Cardiac septum (tissue), 1 donor: Measurements from ENCODE around the gene TLE7. TPM values are rescaled to one million over a fixed set of nuclear protein-coding genes. Genes with fewer than 3 reads are reported as not detected.

Experiments
- DNase-seq: peaks from one replicate; pipeline ENCODE4 v3.0.0-alpha.2; 2020; ENCODE audit warnings: low spot score
- intact Hi-C: fragments of 100-400 bp; cut with DNase I; formaldehyde crosslinking; loops from one replicate; pipeline ENCODE4 v1.14.0; 2022
- total RNA-seq: library from RNA; stranded (reverse); fragmentation: NEBNext Ultra II Directional; extraction: Animal tissue kit (Norgen Biotek cat#: 25700); gene quantifications from one replicate; pipeline ENCODE4 v1.2.1, GENCODE V29; 2021
- donor health status: DM: no; HTN: no; CAD: no.

The TLE7 gene
- total RNA-seq, 1 donor from 2014 or later, result not detected

DNA sequence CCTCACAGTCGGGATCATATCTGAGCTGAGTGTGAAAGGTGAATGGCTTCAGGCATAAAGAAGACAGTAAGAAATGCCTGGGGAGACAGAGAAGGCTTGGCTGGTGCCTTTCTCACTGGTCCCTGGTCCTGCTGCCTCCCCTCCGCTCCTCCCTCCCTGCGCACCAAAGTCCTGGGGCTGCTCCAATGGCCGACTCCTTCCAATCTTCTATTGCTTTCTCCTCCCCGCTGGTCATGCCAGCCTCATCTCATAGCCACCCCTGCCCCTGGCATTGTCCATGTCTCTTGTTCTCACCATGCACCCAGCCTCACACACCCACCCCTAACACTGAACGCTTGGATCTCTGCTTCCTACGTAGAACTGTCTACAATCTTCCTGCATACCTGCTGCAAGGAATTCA lies 18.0 kb downstream of the TLE7 start:
- peak; percentile 29 for DNase-seq
- intact Hi-C loops, result no loop called here

DNA sequence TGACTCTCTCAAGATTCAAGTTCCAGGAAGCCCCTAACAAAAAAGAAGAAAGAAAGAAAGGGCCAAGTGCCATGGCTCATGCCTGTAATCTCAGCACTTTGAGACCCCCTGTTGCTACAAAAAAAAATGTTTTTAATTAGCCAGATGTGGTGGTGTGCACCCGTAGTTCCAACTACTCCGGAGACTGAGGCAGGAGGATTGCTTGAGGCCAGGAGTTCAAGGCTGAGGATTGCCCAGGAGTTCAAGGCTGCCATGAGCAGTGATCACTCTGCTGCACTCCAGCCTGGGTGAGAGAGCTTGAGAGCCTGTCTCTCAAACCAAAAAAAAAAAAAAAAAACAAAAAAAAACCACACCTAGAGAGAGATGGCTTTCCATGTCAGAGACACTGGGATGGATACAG lies 18.8 kb downstream of the TLE7 start:
- intact Hi-C loops, result no loop called here
- peak; percentile 67 for DNase-seq

DNA sequence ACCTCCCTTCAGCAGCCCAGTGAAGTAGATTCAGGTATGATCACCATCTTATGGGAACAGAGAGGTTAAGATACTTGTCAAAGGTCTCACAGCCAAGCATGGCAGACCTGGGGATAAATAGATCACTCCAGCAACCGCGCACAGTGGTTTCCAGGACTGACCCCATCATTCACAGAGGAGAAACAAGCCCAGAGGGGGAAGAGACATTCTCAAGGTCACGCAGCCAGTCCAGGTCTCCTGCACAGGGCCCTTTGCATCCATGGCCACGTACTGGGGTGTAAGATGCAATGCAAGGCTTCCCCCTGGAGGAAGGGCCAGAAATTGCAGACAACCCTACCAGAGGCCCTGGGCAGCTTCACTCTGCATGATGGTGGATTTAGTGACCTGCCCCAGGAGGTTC lies 19.9 kb downstream of the TLE7 start:
- DNase-seq, result no peak
- intact Hi-C loops, result no loop called here

DNA sequence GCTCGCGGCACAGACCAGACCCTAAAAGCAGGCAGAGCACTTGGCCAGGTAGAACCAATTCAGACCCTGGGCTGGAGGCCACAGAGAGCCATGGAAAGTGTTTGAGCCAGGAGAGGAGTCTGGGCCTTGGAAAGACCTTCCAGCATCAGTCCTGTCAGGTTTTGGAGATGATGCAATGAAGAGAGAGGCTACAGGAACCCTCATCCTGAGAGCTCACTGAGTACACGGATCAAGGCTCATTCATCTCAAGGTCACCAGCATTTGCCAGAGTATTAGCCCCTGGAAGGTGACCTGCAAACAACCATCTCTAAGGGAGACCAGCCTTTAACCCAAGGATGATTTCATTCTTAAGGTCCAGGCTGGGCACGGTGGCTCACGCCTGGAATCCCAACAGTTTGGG lies 27.8 kb downstream of the TLE7 start:
- no peak for DNase-seq
- intact Hi-C loops, result no loop called here

DNA sequence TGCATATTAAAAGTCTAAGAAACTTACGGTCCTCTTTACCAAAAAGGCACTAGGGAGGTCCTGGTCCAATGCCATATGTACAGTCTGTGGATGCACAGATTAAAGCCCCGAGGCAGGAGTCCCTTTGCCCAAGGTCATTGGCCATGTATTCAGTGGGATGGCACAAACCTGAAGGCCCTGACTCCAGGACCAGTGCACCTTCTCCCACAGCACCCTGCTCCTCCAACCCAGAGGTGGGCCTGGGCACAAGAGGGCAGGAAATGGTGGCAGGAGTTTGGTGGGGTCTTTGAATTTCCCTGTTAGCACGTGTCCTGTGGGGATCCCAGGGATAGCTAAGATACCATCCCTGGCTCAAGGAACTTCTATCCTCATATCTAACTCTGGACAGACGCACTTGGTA lies 28.5 kb downstream of the TLE7 start:
- intact Hi-C loops, result loop anchor here (2.0 kb wide), 1 partner anchor 197 kb away; no protein-coding TSS in a partner anchor

DNA sequence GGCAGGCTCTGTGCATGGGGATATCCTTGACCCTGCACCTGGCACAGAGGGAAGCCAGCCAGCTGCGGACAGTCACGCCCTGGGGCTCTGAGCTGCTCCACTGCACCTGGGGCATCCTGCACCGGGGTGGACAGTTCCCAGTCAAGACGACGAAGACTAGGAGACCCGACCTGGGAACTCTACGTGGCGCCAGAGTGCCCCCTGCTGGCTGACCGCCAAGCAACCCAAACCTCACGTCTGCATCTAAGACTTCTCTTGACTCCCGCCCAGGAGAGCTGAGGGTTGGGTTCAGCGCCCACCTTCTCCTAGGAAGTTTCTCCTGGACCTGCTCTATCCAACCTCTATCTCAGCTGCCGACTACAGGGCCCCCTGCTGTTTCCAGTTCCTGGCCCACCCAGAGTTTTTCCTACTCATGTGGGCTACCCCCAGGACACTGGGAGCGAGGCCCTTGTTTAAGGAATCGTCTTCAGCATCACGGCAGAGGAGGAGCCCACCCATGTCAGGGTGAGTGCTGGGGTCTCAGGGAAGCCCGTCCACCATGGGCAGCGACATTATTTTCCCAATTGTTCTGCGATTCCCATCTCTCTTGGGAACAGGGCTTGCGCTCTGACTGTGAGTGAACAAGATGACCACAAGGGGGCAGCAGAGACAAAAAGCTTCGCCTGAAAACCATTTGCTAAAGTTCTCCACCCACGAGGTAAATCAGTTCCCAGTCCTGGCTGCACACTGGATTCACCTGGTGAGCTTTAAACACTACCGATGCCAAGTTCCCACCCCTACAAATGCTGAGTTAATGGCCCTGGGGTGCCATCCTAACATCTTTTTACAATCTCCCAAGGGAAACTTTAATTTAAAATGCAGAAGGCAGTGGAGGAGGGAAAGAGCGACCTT lies 29.3 kb downstream of the TLE7 start:
- DNase-seq, result no peak
- intact Hi-C loops, result loop anchor here (1.0 to 2.0 kb wide), 2 partner anchors 87 to 198 kb away; no protein-coding TSS in a partner anchor

More for the DNA sequence above, 28.5 kb downstream of the TLE7 start:
- no peak for DNase-seq

DNA sequence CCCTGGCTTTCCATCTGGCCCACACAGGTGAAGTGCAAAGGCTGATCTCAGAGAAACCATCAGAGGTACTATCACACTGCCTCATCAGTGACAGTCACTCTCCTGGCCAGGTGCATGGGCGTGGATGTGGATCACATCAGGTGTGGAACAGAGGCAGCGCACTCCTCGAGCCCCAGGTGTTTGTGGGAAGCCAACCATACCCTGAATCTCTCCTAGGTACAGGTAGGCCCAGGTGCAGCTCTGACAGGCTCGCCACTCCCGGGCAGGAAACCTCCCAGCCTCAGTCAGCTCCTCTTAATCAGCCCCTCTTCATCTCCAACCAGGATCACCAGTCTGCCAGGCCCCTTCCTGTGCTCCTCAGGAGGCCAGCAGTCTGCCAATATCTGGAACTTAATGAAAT lies 31.7 kb downstream of the TLE7 start:
- no peak for DNase-seq
- intact Hi-C loops, result no loop called here

DNA sequence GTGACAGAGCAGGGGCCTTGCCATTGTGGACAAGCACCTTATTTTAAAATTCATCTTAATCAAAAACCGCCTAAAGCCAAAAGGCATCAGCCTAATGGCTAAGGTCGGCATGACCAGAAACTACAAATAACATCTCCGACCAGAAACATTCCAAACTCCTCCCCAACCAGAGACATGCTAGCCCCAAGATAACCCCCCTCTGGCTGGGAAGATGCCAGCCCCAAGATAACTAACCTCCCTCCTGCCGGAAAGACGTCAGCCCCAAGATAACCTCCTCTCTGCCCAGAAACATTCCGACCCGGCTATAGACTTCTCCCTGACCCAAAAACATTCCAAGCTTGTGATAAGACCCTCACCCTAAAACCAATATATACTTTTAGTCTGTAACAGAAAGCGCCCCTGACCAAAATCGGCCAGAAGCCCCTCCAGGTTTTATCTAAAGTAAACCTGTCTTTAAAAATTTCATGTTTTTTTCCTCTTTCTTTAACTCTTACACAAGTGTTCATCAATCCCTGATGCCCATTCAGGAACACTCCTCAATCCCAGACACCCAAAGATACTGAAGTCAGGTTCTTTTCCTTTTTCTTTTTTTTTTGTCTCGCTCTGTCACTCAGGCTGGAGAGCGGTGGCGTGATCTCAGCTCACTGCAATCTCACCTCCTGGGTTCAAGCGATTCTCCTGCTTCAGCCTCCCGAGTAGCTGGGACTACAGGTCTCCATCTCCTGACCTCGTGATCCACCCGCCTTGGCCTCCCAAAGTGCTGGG lies 32.7 kb downstream of the TLE7 start:
- intact Hi-C loops, result no loop called here
- DNase-seq, result no peak

DNA sequence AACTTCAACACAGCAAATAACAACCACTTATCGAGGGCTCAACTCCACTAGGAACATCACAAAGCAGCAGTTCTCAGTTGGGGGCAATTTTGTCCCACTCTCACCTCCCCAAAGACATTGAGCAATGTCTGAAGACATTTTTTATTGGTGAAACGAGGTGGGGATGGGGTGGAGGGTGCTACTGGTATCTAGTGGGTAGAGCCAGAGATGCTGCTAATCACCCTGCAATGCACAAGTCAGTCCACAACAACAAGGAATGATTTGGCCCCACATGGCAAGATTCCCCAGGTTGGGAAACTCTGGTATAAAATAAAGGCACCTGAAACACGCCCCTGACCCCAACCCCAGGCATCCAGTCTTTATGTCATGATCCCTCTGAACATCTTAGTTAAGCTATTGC lies 33.3 kb downstream of the TLE7 start:
- intact Hi-C loops, result no loop called here
- DNase-seq, result no peak

DNA sequence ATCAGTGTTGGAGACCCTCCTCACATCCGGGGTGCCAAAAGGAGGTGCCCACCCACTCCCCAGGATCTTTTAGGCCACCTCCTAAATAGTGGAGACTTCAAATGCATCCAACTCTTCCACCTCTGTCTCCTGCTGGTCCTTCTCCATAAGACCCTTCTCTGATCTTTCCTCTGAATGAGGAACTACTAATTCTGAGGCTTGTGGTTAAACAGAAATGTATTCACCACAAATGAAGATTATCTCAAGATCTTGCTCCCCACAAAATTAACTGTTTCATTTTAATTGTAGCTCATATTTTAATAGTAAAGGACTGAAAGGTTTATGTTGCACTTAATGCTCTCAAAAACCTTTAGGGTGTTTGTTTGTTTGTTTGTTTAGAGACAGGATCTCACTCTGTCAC lies 34.1 kb downstream of the TLE7 start:
- intact Hi-C loops, result no loop called here
- no peak for DNase-seq

DNA sequence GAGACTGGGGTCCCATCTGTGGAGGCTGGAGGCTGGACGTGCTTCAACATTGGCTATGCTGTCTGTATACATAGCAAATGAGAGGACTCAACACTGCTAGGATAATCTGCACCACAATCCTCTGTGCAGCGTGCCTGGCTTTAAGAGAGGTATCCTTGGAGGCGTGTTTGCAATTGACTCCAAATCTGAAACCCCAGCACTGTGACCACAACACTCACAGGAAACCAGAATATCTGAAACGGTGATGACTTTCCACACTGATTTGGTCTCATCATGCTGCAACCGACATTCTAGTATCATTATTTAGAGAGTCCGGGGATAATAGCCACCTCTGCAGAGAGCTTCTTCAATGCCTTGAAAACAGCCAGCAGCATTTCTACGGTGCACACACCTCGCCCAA lies 35.1 kb downstream of the TLE7 start:
- intact Hi-C loops, result no loop called here
- DNase-seq, result no peak

DNA sequence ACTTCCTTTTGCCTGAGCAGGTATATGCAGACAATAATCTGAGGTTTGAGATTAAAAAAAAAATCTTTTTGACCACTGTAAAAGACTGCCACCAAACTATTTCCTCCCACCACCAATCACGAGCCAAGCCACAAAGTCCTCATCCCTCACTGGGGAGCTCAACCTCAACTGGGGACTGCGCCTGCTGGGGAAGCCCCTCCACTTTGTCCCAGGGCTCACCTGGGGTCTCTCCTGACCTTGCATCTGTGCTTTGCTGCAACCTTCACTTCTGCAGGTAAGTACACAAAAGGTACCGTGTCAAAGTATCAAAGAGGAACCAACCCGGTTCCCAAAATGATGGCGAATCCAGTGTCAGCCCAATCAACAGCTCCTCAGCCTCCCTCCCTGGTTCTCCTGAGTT lies 35.5 kb downstream of the TLE7 start:
- intact Hi-C loops, result no loop called here
- no peak for DNase-seq

DNA sequence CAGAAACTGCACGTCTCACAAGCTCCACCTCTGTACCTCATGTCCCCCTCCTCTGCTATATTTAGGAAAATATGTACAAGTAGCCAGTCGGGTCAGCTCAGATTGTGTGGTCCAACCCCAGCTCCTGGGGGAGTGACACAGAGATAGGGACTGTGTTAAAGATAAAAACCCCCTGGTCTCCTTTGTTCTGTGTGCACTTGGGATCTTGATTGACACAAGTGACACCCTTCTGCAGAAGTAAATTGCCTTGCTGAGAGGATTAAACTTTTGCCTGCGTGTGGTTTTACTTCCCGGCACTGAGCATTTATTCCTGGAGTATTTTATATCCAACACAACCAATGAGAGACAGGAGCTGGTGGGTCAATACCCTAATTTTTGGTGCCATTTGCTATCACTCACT lies 37.5 kb downstream of the TLE7 start:
- no peak for DNase-seq
- intact Hi-C loops, result no loop called here

DNA sequence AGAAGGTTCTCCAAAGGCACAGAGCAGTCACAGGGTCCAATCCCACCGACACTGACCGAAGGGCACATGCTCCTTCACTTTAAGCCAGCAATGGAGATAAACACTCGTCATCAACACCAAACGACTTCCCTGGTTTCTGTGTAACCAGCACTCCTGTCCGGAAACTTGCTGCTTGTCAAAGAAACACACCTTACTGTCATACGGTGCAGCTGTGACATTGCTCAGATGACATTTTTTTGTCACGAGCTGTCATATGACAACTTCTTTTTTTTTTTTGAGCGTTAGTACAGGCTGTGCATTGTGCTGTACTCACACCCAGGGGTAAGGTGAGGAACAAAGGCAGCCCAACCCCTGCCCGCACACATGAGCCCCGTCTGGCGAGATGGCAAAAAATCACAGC lies 39.2 kb downstream of the TLE7 start:
- intact Hi-C loops, result no loop called here
- no peak for DNase-seq

DNA sequence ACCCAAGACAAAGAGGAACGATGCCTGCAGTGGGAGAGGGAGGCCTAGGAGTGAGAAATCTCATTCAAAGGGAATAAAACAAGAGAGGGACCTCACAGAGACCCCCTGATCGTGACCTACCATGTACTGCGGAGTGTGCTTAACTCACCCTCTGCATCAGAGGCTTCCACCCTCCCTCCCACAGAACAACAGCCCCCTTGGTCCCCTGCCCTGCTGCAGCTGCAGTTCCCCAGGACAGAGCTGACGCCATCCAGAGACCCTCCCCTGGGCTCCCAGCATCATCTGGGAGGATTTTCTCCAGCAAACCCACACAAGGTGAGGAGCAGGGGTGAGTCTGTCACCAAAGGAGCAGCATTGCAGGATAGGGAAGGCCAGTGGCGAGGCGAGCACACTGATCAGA lies 39.8 kb downstream of the TLE7 start:
- intact Hi-C loops, result no loop called here
- no peak for DNase-seq

DNA sequence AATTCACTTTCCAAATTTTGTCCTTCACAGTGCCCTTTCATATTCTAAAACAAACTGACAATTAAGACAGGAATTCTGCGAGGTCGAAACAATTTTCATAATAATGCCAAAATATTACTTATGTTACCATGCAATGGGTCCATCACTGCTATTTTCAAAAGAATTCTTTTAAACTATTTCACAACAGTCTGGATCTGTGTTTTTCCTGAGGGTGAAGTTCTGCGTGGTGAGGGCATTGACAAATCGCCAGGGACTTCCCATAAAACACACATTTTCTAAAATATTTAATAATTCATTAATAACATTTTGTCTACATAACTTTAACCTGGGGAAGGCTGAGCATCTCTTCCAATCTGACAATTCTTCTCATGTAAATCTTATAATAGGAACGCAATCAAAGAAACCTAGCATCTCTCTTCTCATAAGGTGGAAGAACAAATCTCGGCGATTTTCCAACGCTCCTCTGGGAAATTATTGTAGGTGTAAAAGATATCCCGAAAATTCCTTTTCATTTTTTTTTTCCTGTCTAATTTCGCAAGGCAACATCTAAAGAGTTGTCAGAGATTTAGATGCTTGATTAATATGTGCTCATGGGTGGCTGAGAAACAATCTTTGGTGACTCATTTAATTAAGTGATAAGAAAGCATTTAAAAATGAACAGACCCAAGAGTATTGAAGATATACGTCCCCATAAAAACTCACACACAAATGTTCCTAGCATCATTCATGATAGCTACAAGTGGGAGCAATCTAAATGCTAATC lies 41.9 kb downstream of the TLE7 start:
- no peak for DNase-seq
- intact Hi-C loops, result no loop called here

DNA sequence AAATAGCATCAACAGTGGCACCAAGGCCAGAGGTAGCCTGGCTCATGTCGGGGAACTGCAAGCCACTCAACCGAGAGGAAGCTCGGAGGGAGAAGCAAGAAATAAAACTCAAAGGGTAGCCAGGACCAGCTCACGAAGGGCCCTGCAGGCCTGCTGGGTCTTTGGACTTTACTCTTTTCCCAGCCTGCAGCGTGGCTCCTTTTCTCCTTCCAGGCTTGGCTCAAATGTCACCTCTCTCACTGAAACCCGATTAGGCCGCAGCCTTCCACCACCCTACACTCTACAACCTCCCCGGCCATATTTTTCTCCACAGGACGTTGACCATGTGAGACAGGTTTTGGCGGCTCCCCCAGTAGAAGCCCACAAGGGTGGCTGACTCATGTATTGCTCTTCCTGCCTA lies 45.3 kb downstream of the TLE7 start:
- intact Hi-C loops, result no loop called here

DNA sequence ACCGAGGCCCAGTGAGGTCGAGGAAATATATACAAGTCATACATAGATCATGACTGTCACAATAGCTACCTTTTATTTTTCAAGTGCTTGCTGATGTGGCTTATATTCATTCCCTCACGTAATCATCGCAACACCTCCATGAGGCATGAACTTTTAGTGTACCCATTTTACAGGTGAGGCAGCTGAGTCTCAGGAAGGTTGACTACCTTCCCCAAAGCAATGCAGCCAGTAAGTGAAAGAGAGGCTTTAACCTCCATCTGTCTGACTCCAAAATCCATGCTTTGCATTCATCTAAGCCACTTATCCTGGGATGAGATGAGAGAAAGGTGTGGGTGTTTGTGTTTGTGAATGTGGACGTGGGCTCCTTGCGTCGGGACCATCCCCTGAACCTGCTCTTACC lies 52.5 kb downstream of the TLE7 start:
- intact Hi-C loops, result no loop called here
- no peak for DNase-seq

More for the DNA sequence above, 45.3 kb downstream of the TLE7 start:
- DNase-seq, result no peak

DNA sequence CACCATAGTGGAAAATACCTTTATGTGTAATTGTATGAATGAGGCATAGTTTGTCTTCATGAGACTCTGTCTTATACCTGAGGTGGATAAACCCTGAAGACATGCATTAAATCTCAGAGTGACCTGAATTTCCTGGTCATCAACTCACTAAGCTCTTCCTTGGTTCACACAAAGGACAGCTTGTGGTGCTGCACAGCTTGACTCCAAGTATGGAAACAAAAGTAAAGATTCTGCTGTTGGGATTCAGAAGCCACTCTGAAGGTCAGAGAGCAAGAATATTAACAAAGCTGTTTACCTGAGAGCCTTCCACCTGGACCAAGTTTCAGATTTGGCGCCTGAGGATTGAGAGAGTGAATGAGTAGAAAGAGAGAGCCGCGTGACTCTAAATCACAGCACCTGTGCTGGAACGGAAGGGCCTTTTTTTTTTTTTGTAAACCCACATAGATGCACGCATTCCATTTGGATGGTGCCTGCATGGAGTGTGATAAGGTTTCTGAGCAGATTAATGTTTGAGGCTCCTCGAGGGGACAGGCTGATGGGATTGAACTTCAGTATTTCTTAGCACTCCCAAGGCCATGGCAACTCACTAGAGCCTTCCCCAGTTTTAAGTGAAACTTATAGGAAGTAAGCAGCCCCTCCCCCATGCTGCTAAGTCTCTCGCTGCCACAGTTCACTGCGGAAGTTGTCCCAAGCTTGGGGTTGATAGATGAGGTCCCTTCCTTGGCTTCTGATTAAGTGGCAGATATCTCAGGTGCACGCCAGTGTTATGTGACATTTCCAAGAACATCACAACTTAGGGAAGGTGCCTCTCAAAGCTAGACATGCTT lies 54.6 kb downstream of the TLE7 start:
- DNase-seq, result no peak
- intact Hi-C loops, result no loop called here
